GM12878 (cell line): ENCODE results near the gene ZNF629. TPM values are rescaled to one million over a fixed set of nuclear protein-coding genes. Genes with fewer than 3 reads are reported as not detected.
A peak's percentile ranks its signal among the peaks of the same experiment; 100 is the strongest.

Experiments used
- ATAC-seq: fragments of 200-7000 bp; cut with Tn5 transposase; 3 replicates; pipeline ENCODE4 v1.9.1; 2020; ENCODE audit warnings: mild to moderate bottlenecking, moderate library complexity
- BruUV-seq: library from RNA; stranded (reverse); fragments of 400-500 nt; replicated peaks from 2 replicates; lab custom pipeline; 2021; lab: Mats Ljungman, UMichigan
- CTCF ChIA-PET: fragments of 300-600 bp; sonication (Branson Sonifier 250); formaldehyde crosslinking; extraction: SDS; loops from one replicate; lab custom pipeline; 2021; ENCODE audit warnings: inconsistent platforms; lab: Yijun Ruan, JAX
- POLR2A ChIA-PET: fragments of 350-600 bp; formaldehyde crosslinking; extraction: SDS; loops from one replicate; lab custom pipeline; 2021; ENCODE audit warnings: inconsistent platforms; lab: Charles Lee
- RAD21 ChIA-PET: fragments of 300-600 bp; sonication (Branson Sonifier 250); formaldehyde crosslinking; loops from one replicate; lab custom pipeline; 2023; ENCODE audit warnings: antibody characterized with exemption; ENCODE audit not compliant: unreplicated experiment; lab: Charles Lee
- SMC1A ChIA-PET: fragments of 300-600 bp; sonication (Branson Sonifier 250); formaldehyde crosslinking; loops from one replicate; lab custom pipeline; 2023; ENCODE audit not compliant: unreplicated experiment, uncharacterized antibody; lab: Charles Lee
- DNase-seq: peaks from one replicate; pipeline ENCODE4 v3.0.0-alpha.2; 2011; ENCODE audit warnings: low read depth, low spot score
- FAIRE-seq: peaks from 3 replicates; lab custom pipeline; 2011; peaks lifted over from hg19 to GRCh38; lab: Jason Lieb, UNC
- H2AFZ ChIP-seq: 2 replicates; pipeline ENCODE4 v1.6.0; 2011; ENCODE audit warnings: low read depth, low read length, control low read depth; ENCODE audit not compliant: control insufficient read depth
- H3K27ac ChIP-seq: 2 replicates; pipeline ENCODE4 v1.5.1; 2011; ENCODE audit warnings: control low read depth; ENCODE audit not compliant: control insufficient read depth, insufficient read depth
- H3K27me3 ChIP-seq, 2 experiments: replicated peaks in 1 of 2; 2 replicates each; pipeline versions ENCODE4 v1.6.0 to v1.6.1; 2011; ENCODE audit warnings: low read length in 1 of 2; ENCODE audit not compliant: control insufficient read depth in 2 of 2, insufficient read depth in 2 of 2
- H3K36me3 ChIP-seq, 2 experiments: 2 replicates each; pipeline ENCODE4 v1.5.1; 2011; ENCODE audit warnings: low read length in 1 of 2; ENCODE audit not compliant: control insufficient read depth in 2 of 2, insufficient read depth in 2 of 2
- H3K4me1 ChIP-seq: 2 replicates; pipeline ENCODE4 v1.6.1; 2011; ENCODE audit warnings: mild to moderate bottlenecking, low read length, moderate library complexity, mixed read lengths; ENCODE audit not compliant: control insufficient read depth, insufficient read depth
- H3K4me2 ChIP-seq: 2 replicates; pipeline ENCODE4 v1.6.0; 2011; ENCODE audit warnings: control low read depth; ENCODE audit not compliant: control insufficient read depth, insufficient read depth
- H3K4me3 ChIP-seq: fragments of 200-600 bp; sonication (generic); 2 replicates; pipeline ENCODE4 v1.5.1; 2016
- H3K79me2 ChIP-seq: 2 replicates; pipeline ENCODE4 v1.6.0; 2011; ENCODE audit warnings: low read length; ENCODE audit not compliant: control insufficient read depth, insufficient read depth
- H3K9ac ChIP-seq: 2 replicates; pipeline ENCODE4 v1.8.0; 2011; ENCODE audit warnings: low read length, control low read depth, mixed read lengths; ENCODE audit not compliant: control insufficient read depth, insufficient read depth
- H3K9me3 ChIP-seq: replicated peaks from 3 replicates; pipeline ENCODE4 v1.5.1; 2011; ENCODE audit warnings: mild to moderate bottlenecking, low read length; ENCODE audit not compliant: control insufficient read depth, insufficient read depth
- H4K20me1 ChIP-seq: 2 replicates; pipeline ENCODE4 v1.6.0; 2011; ENCODE audit not compliant: control insufficient read depth, insufficient read depth
- BHLHE40 ChIP-seq, 2 experiments: fragments of 450-650 bp in 1 of 2; IDR thresholded peaks; 2 replicates each; pipeline ENCODE4 v1.6.1; 2011 to 2017; ENCODE audit warnings: low read depth in 2 of 2, borderline replicate concordance in 1 of 2, improper control_type of control experiment in 1 of 2, low read length in 1 of 2, mild to moderate bottlenecking in 1 of 2
- BRCA1 ChIP-seq: IDR thresholded peaks from 2 replicates; pipeline ENCODE4 v1.6.1; 2011; ENCODE audit warnings: low read depth, low read length, improper control_type of control experiment
- CBFB ChIP-seq: IDR thresholded peaks from 2 replicates; pipeline ENCODE4 v1.6.1; 2016; ENCODE audit warnings: antibody characterized with exemption, low read depth
- CEBPZ ChIP-seq: fragments of 150-350 bp; IDR thresholded peaks from 2 replicates; pipeline ENCODE4 v1.6.1; 2016; ENCODE audit warnings: low read depth, low read length
- IRF5 ChIP-seq: fragments of 450-650 bp; IDR thresholded peaks from 2 replicates; pipeline ENCODE4 v1.6.1; 2017; ENCODE audit warnings: borderline replicate concordance
- KAT2A ChIP-seq: conservative IDR thresholded peaks from 2 replicates; pipeline ENCODE4 v1.6.1; 2011; ENCODE audit warnings: low read depth, low read length; ENCODE audit not compliant: control insufficient read depth
- MEF2B ChIP-seq: fragments of 450-650 bp; IDR thresholded peaks from 2 replicates; pipeline ENCODE4 v1.6.1; 2018; ENCODE audit warnings: mild to moderate bottlenecking, moderate library complexity; ENCODE audit not compliant: partially characterized antibody, poor library complexity, severe bottlenecking
- MTA2 ChIP-seq: fragments of 450-650 bp; IDR thresholded peaks from 2 replicates; pipeline ENCODE4 v1.6.1; 2016; ENCODE audit warnings: low read depth, mild to moderate bottlenecking, moderate library complexity
- SP1 ChIP-seq: IDR thresholded peaks from one replicate; pipeline ENCODE4 v1.6.1; 2011; ENCODE audit warnings: low read depth, low read length
- SREBF1 ChIP-seq: IDR thresholded peaks from 2 replicates; pipeline ENCODE4 v1.6.1; 2012; ENCODE audit warnings: mild to moderate bottlenecking, low read length
- TAF1 ChIP-seq: IDR thresholded peaks from 2 replicates; pipeline ENCODE4 v1.6.1; 2011; ENCODE audit warnings: mild to moderate bottlenecking, low read depth, low read length, borderline replicate concordance
- ZBTB11 ChIP-seq: fragments of 450-650 bp; formaldehyde crosslinking; IDR thresholded peaks from 2 replicates; pipeline ENCODE4 v1.5.0; 2022; ENCODE audit warnings: mild to moderate bottlenecking, missing genetic modification characterization
- ZNF24 ChIP-seq: fragments of 450-650 bp; IDR thresholded peaks from 2 replicates; pipeline ENCODE4 v1.6.1; 2017; ENCODE audit warnings: antibody characterized with exemption, mild to moderate bottlenecking
- WGBS: methylation state at CpG from one replicate; pipeline ENCODE4 v1.1.6; 2016; ENCODE audit warnings: low lambda C conversion rate; ENCODE audit not compliant: insufficient replicate concordance, insufficient coverage; ENCODE audit errors: missing lambda C conversion rate; 5-methylcytosine and 5-hydroxymethylcytosine counted together
- in situ Hi-C: fragments of 300-500 bp; cut with MboI; formaldehyde crosslinking; loops from 9 replicates; pipeline ENCODE4 v1.14.3; 2018; ENCODE audit warnings: mixed read lengths
- intact Hi-C: fragments of 100-400 bp; cut with micrococcal nuclease; formaldehyde crosslinking; loops from one replicate; pipeline ENCODE4 v1.14.2; 2022; ENCODE audit not compliant: unreplicated experiment
- polyA plus RNA-seq, 11 experiments: library from polyadenylated mRNA; depleted of rRNA in 4 of 11; unstranded in 6 of 11; stranded (reverse) in 5 of 11; fragments of >200 nt; fragmentation: Nextera tagmentation in 4 of 11; fragmentation: Illumina TruSeq in 1 of 11; extraction: Ambion mirVana in 4 of 11; extraction: Trizol in 1 of 11; gene quantifications; 1 replicate in 1 of 11; 2 replicates in 10 of 11; pipeline versions ENCODE4 v1.2.1 to v1.2.3, GENCODE V29; 2011 to 2016; ENCODE audit warnings: inconsistent platforms in 2 of 11, missing spikeins in 2 of 11, low read depth in 1 of 11
- total RNA-seq, 4 experiments: library from RNA; depleted of rRNA in 3 of 4; stranded (reverse); fragments of >200 nt in 3 of 4; fragmentation: Illumina TruSeq in 1 of 4; extraction: Trizol in 1 of 4; gene quantifications; 2 replicates each; pipeline versions ENCODE4 v1.2.1 to v1.2.3, GENCODE V29; 2013 to 2021

Gene ZNF629
- total and polyA plus RNA-seq, 10 of the 15 experiments (the other 5 are each of a cell fraction or from before 2014, with no cell fraction given) = 0.02 to 0.69 (median 0.40) TPM

- Histone ChIP-seq H3K9me3 (no peaks in the 10 kb centered on the region), H3K4me3 (no peak overlapping the region), H2AFZ (no peak overlapping the region), H3K27ac (no peak overlapping the region), H3K27me3 (peaks cover 0 to 3% of the 10 kb centered on the region in 2 experiments; a peak in 2 of 4 replicates), H3K9ac (no peak overlapping the region), H3K4me2 (peak overlapping the region; percentile 59; the same call in 1 of the 2 replicates), H3K79me2 (no peaks in the 10 kb centered on the region), H4K20me1 (no peaks in the 10 kb centered on the region), H3K4me1 (no peaks in the 10 kb centered on the region), H3K36me3 (no peaks in the 10 kb centered on the region)
- intact Hi-C loops = no loop called here
- in situ Hi-C loops = no loop called here
- ChIA-PET RAD21 (no interaction called here), CTCF (interaction anchor here (1.6 kb wide), 1 partner anchor 116 kb away, joined by 3 read pairs; no protein-coding TSS in a partner anchor), POLR2A (no interaction called here), SMC1A (interaction anchor here (1.7 kb wide), 1 partner anchor 28 kb away, joined by 3 read pairs; no protein-coding TSS in a partner anchor)
- WGBS = 43% methylated on average over 7 of the region's 7 CpGs
- no TSS peak for BruUV-seq
- DNase-seq (no peak), FAIRE-seq (no peak), ATAC-seq (no peak)
- TF ChIP-seq IRF5 (no peak), CEBPZ (no peak), ZBTB11 (CRISPR knock-in tag) (no peak), CBFB (no peak), MEF2B (no peak), SP1 (no peak), SREBF1 (no peak), ZNF24 (no peak), BHLHE40 (IDR thresholded peaks at IDR 0.05; ENCODE audit: borderline replicate concordance in 1 of 2, low read depth in 2 of 2, low read length in 1 of 2) (no peak), KAT2A (no peak), TAF1 (no peak), BRCA1 (no peak), MTA2 (no peak)
These were observed 1.6 kb downstream of the ZNF629 start for GRCh38 chr16:30785126-30786106.
